SK-N-SH treated with all-trans-retinoic acid at 6 μM for 48 hours (cell line): ENCODE results near the gene SYNPO2.

Source experiments
- BACH2 ChIP-seq: fragments of 250-450 bp; sonication (Bioruptor Pico); IDR thresholded peaks from 2 replicates; pipeline ENCODE4 v1.9.0; 2021; ENCODE audit warnings: mild to moderate bottlenecking, borderline replicate concordance
- CSDC2 ChIP-seq: fragments of 250-450 bp; sonication (Bioruptor Pico); IDR thresholded peaks from 2 replicates; pipeline ENCODE4 v1.5.0; 2020; ENCODE audit warnings: mild to moderate bottlenecking, moderate library complexity
- GLIS3 ChIP-seq: fragments of 250-450 bp; sonication (Bioruptor Pico); IDR thresholded peaks from 2 replicates; pipeline ENCODE4 v1.5.0; 2020; ENCODE audit warnings: mild to moderate bottlenecking, moderate library complexity
- ISL1 ChIP-seq: fragments of 250-450 bp; sonication (Bioruptor Pico); IDR thresholded peaks from 2 replicates; pipeline ENCODE4 v2.1.2; 2022; ENCODE audit warnings: mild to moderate bottlenecking, moderate library complexity
- OSR1 ChIP-seq: fragments of 250-450 bp; sonication (Bioruptor Pico); IDR thresholded peaks from 2 replicates; pipeline ENCODE4 v1.8.0; 2022; ENCODE audit warnings: moderate library complexity, mild to moderate bottlenecking, inconsistent platforms
- PPARA ChIP-seq: fragments of 250-450 bp; sonication (Bioruptor Pico); IDR thresholded peaks from 2 replicates; pipeline ENCODE4 v1.5.0; 2020; ENCODE audit warnings: mild to moderate bottlenecking, borderline replicate concordance
- TOX ChIP-seq: fragments of 250-450 bp; sonication (Bioruptor Pico); IDR thresholded peaks from 2 replicates; pipeline ENCODE4 v1.8.0; 2021; ENCODE audit warnings: mild to moderate bottlenecking, moderate library complexity, borderline replicate concordance
- TSHZ2 ChIP-seq: fragments of 250-450 bp; sonication (Bioruptor Pico); IDR thresholded peaks from 2 replicates; pipeline ENCODE4 v1.5.0; 2020; ENCODE audit warnings: mild to moderate bottlenecking, moderate library complexity
- ZC3H10 ChIP-seq: fragments of 250-450 bp; sonication (Bioruptor Pico); IDR thresholded peaks from 2 replicates; pipeline ENCODE4 v1.5.1; 2021; ENCODE audit warnings: mild to moderate bottlenecking, moderate library complexity
- ZFP3 ChIP-seq: fragments of 250-450 bp; sonication (Bioruptor Pico); IDR thresholded peaks from 2 replicates; pipeline ENCODE4 v1.5.0; 2020; ENCODE audit warnings: mild to moderate bottlenecking, moderate library complexity
- TF ChIP-seq, protein P1 (sequence below): fragments of 250-450 bp; sonication (Bioruptor Pico); IDR thresholded peaks from 2 replicates; pipeline ENCODE4 v1.8.0; 2020; ENCODE audit warnings: mild to moderate bottlenecking, moderate library complexity, borderline replicate concordance
- TF ChIP-seq, protein P2 (sequence below): fragments of 250-450 bp; sonication (Bioruptor Pico); IDR thresholded peaks from 2 replicates; pipeline ENCODE4 v1.5.1; 2020; ENCODE audit warnings: low read depth, mild to moderate bottlenecking, moderate library complexity

GRCh38 chr4:118881512-118882146 is 7.0 kb upstream of the SYNPO2 start:
- TF ChIP-seq ZFP3 (CRISPR knock-in tag) (no peak), ZC3H10 (CRISPR knock-in tag) (no peak), TOX (CRISPR knock-in tag) (no peak), TSHZ2 (CRISPR knock-in tag) (no peak), BACH2 (CRISPR knock-in tag) (no peak), PPARA (CRISPR knock-in tag) (no peak), GLIS3 (CRISPR knock-in tag) (no peak), ISL1 (CRISPR knock-in tag) (no peak), OSR1 (no peak), CSDC2 (no peak)
- TF ChIP-seq, protein P1, sequence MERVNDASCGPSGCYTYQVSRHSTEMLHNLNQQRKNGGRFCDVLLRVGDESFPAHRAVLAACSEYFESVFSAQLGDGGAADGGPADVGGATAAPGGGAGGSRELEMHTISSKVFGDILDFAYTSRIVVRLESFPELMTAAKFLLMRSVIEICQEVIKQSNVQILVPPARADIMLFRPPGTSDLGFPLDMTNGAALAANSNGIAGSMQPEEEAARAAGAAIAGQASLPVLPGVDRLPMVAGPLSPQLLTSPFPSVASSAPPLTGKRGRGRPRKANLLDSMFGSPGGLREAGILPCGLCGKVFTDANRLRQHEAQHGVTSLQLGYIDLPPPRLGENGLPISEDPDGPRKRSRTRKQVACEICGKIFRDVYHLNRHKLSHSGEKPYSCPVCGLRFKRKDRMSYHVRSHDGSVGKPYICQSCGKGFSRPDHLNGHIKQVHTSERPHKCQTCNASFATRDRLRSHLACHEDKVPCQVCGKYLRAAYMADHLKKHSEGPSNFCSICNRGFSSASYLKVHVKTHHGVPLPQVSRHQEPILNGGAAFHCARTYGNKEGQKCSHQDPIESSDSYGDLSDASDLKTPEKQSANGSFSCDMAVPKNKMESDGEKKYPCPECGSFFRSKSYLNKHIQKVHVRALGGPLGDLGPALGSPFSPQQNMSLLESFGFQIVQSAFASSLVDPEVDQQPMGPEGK, result no peak
- TF ChIP-seq, protein P2, sequence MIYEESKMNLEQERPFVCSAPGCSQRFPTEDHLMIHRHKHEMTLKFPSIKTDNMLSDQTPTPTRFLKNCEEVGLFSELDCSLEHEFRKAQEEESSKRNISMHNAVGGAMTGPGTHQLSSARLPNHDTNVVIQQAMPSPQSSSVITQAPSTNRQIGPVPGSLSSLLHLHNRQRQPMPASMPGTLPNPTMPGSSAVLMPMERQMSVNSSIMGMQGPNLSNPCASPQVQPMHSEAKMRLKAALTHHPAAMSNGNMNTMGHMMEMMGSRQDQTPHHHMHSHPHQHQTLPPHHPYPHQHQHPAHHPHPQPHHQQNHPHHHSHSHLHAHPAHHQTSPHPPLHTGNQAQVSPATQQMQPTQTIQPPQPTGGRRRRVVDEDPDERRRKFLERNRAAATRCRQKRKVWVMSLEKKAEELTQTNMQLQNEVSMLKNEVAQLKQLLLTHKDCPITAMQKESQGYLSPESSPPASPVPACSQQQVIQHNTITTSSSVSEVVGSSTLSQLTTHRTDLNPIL (CRISPR knock-in tag), result no peak
